ENCODE data around the gene RILPL2.
"Not testable (repeated sequence)": the region's sequence is repeated elsewhere in the genome, so short reads cannot be mapped to it uniquely, and the experiment has no call there.

Gene RILPL2

DNA sequence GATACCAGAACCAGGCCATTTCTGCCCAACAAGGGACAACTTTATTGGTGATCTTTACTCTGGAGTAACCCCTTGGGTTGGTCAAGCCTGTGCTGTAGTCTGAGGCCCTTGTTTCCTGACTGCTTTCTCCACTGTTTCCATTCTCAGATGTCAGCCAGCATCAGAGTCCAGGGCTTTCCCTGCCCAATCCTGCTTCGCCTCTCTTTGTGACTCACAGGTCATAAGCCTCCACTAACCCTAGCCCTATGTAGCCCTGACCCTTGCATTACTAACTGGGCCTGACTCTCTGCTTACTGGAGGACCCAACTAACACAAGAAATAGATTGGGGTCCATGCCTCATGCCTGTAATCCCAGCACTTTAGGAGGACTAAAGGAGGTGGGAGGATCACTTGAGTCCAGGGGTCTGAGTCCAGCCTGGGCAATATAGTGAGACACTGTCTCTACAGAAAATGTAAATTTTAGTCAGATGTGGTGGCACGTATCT lies 12.8 kb upstream of the RILPL2 start:
- no peak for DNase-seq

GRCh38 chr12:123446333-123446713 lies 9.8 kb upstream of the RILPL2 start:
- no peak for DNase-seq

- no peak for DNase-seq
Measured at GRCh38 chr12:123445388-123446332, 9.2 kb upstream of the RILPL2 start.

DNA sequence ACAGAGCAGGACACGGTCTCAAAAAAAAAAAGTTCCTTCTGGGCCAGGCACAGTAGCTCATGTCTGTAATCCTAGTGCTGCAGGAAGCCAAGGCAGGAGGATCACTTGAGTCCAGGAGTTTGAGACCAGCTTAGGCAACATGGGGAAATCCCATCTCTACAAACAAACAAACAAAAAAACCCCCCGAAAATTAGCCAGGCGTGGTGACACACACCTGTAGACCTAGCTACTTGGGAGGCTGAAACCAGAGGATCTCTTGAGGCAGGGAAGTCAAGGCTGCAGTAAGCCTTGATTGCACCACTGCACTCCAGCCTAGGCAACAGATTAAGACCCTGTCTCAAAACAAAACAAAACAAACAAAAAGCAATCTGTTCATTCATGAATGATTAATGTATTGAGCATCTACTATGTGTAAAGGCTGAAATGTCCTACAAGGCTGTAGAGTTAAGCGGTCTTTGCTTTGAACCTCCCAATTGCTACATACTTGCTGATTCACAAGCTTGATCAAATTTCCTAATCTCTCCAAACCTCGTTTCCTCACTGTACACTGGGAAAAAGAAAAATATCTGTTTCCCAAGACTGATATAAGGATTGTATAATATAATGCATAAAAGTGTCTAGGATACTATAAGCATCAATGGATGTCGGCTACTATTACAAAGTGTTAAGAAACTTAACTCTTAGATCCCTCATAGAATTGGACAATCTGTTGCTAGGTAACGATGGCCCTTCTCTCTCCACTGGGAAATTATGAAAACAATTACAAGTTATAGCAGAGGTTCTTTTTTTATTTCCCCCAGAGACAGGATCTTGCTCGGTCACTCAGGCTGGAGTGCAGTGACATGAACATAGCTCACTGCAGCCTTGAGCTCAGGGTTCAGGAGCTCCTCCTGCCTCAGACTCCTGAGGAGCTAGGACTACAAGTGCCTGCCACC lies 7.9 kb upstream of the RILPL2 start:
- DNase-seq, result no peak

GRCh38 chr12:123442774-123443173 lies 6.3 kb upstream of the RILPL2 start:
- DNase-seq, result no peak

DNA sequence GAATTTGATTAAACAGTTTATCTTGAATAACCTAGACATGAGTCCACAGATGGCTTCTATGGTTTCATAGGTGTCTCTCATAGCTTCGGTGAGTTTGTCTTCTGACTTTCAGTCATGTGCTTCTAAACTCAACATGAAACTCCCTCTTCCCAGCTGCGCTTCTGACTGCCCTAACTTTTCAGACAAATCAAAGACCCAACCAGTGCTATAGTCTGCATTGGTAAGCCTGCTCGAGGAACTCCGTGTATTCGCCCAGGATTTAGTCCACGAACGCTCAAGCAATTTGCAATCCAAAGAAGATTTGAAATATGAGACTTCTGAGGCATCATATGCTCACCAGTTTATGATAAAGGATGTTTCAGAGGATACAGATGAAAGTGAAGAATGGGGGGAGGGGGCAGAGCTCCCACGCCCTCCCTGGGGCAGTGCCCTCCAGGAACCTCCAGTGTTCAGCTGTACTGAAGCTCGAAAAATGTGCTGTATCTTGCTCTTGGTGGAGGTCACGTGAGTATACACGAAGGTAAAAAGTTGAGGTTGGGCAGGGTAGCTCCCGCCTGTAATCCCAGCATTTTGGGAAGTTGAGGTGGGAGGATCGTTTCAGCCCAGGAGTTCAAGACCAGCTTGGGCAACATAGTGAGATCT lies 5.2 kb upstream of the RILPL2 start:
- DNase-seq, result no peak

- DNase-seq, result no peak
Measured at GRCh38 chr12:123435636-123436016, 858 bp downstream of the RILPL2 start.

DNA sequence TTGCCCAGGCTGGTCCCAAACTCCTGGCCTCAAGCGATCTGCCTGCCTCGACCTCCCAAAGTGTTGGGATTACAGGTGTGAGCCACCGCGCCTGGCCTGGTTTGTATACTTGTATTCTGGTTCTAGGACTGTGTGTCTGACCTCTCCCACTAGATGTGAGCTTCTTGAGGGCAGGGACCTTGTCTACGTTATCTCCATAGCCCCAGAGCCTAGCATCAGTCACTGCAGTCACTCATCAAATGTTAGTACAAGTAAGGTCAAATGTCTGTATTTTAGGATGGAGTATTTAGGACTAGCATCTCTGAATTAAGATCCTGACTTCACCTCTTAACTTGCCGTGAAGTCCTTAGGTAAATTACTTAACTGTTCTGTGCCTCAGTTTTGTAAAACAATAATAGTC lies 2.9 kb downstream of the RILPL2 start:
- no peak for DNase-seq

DNA sequence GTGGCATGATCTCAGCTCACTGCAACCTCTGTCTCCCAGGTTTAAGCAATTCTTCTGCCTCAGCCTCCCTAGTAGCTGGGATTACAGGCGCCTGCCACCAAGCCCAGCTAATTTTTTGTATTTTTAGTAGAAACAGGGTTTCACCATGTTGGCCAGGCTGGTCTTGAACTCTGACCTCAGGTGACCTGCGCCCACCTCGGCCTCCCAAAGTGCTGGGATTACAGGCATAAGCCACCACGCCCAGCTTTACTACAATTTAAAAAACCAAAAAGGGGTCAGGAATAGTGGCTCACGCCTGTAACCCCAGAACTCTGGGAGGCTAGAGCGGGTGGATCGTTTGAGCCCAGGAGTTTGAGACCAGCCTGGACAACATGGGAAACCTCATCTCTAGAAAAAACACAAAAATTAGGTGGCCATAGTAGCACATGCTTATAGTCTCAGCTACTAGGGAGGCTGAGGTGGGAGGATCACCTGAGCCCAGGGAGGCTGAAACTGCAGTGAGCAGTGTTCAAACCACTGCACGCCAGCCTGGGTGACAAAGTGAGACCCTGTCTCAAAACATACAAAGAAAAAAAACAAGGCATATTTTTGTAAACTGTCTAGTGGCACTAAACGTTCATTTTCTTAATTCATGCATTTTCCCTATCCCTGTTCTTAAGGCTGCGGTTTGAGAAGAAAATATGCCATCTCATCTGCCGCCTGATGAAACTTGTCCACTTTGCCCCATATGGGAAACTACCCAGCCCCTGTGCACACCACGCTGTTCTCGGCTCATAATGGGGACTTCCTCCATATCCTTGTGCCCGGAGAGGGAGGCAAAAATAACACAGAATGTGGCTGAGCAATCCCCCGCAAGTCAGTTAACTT lies 4.3 kb downstream of the RILPL2 start:
- not testable (repeated sequence) for DNase-seq

- DNase-seq, result not testable (repeated sequence)
Measured at GRCh38 chr12:123429101-123429500, 7.4 kb downstream of the RILPL2 start.

DNA sequence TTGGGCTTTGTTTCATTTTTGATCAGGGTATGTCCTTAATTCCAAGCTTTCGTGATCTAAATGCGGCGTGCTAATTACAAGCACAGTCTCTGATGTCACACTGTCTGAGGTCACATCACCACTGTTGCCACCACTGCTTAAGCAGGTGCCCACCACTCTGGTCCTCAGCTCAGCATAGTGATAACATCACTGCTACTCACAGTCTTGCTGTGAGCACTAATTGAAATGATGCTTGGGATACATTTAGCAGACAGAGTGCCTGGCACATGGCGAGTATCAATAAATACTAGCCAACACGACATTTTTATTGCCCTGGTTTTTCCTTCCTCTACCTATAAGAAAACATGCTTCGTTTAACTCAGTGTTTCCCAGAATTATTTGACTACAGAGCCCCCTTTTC lies 7.9 kb downstream of the RILPL2 start:
- DNase-seq, result no peak

DNA sequence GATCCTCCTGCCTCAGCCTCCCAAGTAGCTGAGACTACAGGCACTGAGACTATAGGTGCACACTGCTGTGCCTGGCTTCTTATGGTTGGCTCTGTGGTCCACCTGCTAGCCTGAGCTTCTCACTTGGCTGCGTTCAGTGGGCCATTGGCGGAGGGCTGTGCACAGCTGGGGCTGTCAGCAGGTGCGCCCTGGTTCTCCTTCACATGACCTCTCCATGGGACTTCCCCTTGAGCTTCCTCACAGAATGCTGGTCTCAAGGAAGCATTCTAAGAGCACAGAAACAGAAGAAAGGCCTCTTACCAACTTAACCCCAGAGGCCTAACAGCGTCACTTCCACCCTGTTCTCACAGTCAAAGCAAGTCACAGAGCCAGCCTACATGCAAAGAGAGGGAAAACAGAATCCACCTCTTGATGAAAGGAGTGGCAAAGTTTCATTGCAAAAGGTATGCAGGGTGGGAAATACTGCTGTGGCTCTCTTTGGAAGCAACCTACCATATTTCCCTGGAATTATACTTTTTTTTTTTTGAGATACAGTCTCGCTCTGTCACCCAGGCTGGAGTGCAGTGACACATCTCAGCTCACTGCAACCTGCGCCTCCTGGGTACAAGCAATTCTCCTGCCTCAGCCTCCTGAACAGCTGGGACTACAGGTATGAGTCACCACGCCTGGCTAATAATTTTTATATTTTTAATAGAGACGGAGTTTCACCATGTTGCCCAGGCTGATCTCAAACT lies 9.3 kb downstream of the RILPL2 start:
- no peak for DNase-seq

DNA sequence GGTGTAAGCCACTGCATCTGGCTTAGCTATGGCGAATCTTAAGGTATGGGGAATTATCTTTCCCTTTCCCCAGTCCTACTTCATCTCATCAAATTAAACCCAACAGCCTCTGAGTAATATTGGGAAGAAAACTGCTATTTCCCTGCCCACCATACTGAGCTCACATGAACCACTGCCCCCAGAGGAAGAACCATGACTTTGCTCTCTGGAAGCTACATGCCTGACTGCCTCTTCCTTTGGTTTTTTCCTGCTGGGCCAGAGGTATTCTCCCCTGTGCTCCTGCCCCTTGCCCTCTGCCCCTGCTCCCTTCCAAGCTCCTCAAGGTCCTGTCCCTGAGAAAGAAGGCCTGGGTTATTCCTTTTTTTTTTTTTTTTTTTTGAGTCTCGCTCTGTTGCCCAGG lies 15.2 kb downstream of the RILPL2 start:
- no peak for DNase-seq

DNA sequence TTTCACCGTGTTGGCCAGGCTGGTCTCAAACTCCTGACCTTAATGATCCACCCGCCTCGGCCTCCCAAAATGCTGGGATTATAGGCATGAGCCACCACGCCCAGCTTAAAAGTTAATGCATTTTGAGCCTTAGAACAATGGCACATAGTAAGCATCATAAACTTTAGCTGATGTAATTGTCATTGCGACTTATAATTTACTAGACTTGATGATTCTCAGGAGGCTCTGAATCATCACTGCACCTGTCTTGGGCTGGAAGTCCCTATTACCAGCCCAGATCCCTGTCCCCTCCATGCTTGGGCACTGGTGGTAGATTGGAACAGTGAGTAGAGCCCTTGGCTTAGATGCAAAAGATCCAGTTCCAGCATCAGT lies 26.5 kb downstream of the RILPL2 start:
- DNase-seq, result no peak

GRCh38 chr12:123409284-123410040 lies 27.0 kb downstream of the RILPL2 start:
- DNase-seq, result not testable (repeated sequence)

- DNase-seq, result not testable (repeated sequence)
Measured at GRCh38 chr12:123408619-123409018, 27.9 kb downstream of the RILPL2 start.

DNA sequence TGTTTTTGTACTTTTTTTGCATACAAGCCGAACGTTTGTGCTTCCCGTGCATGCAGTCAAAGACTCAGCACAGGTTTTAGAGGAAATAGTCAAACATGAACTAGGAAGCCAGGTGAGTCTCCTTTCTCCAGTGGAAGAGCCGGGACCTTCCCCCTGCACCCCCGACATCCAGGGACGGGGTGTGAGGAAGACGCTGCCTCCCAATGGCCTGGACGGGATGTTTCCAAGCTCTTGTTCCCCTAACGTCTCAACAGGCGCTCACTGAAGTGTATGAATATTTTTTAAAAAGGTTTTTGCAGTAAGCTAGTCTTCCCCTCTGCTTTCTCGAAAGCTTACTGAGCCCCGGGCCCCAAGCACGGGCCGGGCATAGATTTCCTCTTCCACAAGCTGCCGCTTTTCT lies 28.6 kb downstream of the RILPL2 start:
- DNase-seq, result not testable (repeated sequence)

- not testable (repeated sequence) for DNase-seq
Measured at GRCh38 chr12:123407269-123407668, 29.2 kb downstream of the RILPL2 start.

GRCh38 chr12:123404581-123404980 lies 31.9 kb downstream of the RILPL2 start:
- no peak for DNase-seq

Measured in SW 1271 (cell line).